HepG2 (cell line): ENCODE data around the gene SLC16A5. TPM values are rescaled to one million over a fixed set of nuclear protein-coding genes. Genes with fewer than 3 reads are reported as not detected.

Source experiments
- CEBPZ ChIP-seq: IDR thresholded peaks from 2 replicates; pipeline ENCODE4 v1.6.1; 2012; ENCODE audit warnings: low read length, improper control_type of control experiment
- GATA4 ChIP-seq: sonication (generic); IDR thresholded peaks from 2 replicates; pipeline ENCODE4 v1.6.1; 2016; ENCODE audit warnings: antibody characterized with exemption, low read depth, borderline replicate concordance
- ZBTB38 ChIP-seq: sonication (generic); formaldehyde crosslinking; IDR thresholded peaks from 2 replicates; pipeline ENCODE4 v1.5.1; 2020; ENCODE audit warnings: mild to moderate bottlenecking, missing genetic modification reagents
- ZNF552 ChIP-seq: sonication (generic); formaldehyde crosslinking; IDR thresholded peaks from 2 replicates; pipeline ENCODE4 v1.9.0; 2022; ENCODE audit warnings: missing genetic modification reagents, mild to moderate bottlenecking, borderline replicate concordance
- polyA plus RNA-seq, 8 experiments: library from polyadenylated mRNA; depleted of rRNA in 3 of 8; stranded (reverse) in 7 of 8; unstranded in 1 of 8; fragments of >200 nt; fragmentation: Illumina TruSeq in 4 of 8; extraction: Trizol in 4 of 8; gene quantifications; 2 replicates each; pipeline versions ENCODE4 v1.2.1 to v1.2.3, GENCODE V29; 2011 to 2016; ENCODE audit warnings: low read depth in 4 of 8, missing spikeins in 1 of 8, mixed read lengths in 1 of 8; ENCODE audit not compliant: insufficient read depth in 1 of 8
- total RNA-seq, 5 experiments: library from RNA; depleted of rRNA; stranded (reverse); fragments of >200 nt; fragmentation: Illumina TruSeq; extraction: Trizol; gene quantifications; 2 replicates each; pipeline ENCODE4 v1.2.3, GENCODE V29; 2016; ENCODE audit warnings: low read depth in 1 of 5
- TF ChIP-seq, protein P1 (sequence below): sonication (generic); formaldehyde crosslinking; IDR thresholded peaks from 2 replicates; pipeline ENCODE4 v1.4.0; 2020; ENCODE audit warnings: missing genetic modification reagents
- TF ChIP-seq, protein P2 (sequence below): IDR thresholded peaks from 2 replicates; pipeline ENCODE4 v1.6.1; 2016; ENCODE audit warnings: low read depth, borderline replicate concordance

SLC16A5 gene
- total and polyA plus RNA-seq, 2 of the 13 experiments (the other 11 are each of a cell fraction or from before 2014, with no cell fraction given): 0.69 to 5.6 TPM

DNA sequence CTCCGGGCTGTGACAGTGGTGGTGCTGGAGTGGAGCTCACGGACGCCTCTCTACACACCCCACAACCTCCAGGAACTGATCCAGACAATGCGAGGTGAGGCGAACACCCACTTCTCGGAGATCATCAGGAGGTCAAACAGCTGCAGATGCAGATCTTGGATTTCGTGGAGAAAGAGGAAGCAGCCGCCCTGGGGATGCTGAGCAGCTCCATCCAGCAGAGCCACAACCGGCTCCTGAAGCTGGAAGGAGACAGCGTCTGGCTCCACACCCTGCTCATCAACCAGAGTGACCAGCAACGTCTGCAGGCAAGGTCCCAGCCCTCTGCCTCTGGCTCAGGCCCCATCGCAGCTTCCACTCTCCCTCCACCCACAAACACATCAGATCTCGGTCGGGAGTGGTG, 13.2 kb upstream of the SLC16A5 start (continued):
- TF ChIP-seq CEBPZ: no peak
- no peak for TF ChIP-seq ZBTB38 (CRISPR knock-in tag)
- TF ChIP-seq, protein P1, sequence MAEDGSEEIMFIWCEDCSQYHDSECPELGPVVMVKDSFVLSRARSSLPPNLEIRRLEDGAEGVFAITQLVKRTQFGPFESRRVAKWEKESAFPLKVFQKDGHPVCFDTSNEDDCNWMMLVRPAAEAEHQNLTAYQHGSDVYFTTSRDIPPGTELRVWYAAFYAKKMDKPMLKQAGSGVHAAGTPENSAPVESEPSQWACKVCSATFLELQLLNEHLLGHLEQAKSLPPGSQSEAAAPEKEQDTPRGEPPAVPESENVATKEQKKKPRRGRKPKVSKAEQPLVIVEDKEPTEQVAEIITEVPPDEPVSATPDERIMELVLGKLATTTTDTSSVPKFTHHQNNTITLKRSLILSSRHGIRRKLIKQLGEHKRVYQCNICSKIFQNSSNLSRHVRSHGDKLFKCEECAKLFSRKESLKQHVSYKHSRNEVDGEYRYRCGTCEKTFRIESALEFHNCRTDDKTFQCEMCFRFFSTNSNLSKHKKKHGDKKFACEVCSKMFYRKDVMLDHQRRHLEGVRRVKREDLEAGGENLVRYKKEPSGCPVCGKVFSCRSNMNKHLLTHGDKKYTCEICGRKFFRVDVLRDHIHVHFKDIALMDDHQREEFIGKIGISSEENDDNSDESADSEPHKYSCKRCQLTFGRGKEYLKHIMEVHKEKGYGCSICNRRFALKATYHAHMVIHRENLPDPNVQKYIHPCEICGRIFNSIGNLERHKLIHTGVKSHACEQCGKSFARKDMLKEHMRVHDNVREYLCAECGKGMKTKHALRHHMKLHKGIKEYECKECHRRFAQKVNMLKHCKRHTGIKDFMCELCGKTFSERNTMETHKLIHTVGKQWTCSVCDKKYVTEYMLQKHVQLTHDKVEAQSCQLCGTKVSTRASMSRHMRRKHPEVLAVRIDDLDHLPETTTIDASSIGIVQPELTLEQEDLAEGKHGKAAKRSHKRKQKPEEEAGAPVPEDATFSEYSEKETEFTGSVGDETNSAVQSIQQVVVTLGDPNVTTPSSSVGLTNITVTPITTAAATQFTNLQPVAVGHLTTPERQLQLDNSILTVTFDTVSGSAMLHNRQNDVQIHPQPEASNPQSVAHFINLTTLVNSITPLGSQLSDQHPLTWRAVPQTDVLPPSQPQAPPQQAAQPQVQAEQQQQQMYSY: no peak
- TF ChIP-seq, protein P2, sequence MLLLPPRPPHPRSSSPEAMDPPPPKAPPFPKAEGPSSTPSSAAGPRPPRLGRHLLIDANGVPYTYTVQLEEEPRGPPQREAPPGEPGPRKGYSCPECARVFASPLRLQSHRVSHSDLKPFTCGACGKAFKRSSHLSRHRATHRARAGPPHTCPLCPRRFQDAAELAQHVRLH: no peak
- TF ChIP-seq GATA4: no peak
- TF ChIP-seq ZNF552 (CRISPR knock-in tag): no peak
